Measurements from ENCODE around the gene FNDC3A.
A peak's percentile ranks its signal among the peaks of the same experiment; 100 is the strongest.
"Not testable (repeated sequence)": the region's sequence is repeated elsewhere in the genome, so short reads cannot be mapped to it uniquely, and the experiment has no call there.

The FNDC3A gene

DNA sequence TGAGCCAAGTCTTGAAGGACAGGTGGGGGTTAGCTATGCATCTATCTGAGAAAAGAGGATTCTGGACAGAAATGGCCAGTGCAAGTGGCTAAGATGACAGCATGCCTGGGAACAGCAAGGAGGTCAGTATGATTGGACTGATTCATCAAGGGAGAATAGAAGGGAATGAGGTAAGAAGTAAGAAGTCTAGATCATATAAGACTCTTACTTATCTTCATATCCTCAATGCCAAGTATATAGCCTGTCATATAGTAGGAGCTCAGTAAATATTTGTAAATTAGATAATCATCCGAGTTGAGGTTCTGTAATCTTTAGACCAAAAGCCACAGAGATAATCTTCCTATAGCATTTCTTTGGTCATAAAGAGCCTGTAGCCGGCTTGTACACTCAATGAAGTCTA, 141.2 kb downstream of the FNDC3A start:
- Histone ChIP-seq H3K4me1 (ENCODE audit: control insufficient read depth, insufficient read depth, low read length) (peaks cover 25% of the 10 kb centered on the region), H3K9ac (ENCODE audit: low read length) (no peak overlapping the region), H3K4me3 (ENCODE audit: low read length) (no peak overlapping the region), H3K9me3 (ENCODE audit: control insufficient read depth, low read length) (no peaks in the 10 kb centered on the region), H3K36me3 (ENCODE audit: control insufficient read depth, insufficient read depth, low read length, severe bottlenecking) (peaks cover 49% of the 10 kb centered on the region), H3K27me3 (replicated peaks; ENCODE audit: control insufficient read depth, insufficient read depth, low read length) (no peaks in the 10 kb centered on the region)
- DNase-seq (ENCODE audit: low read depth) = no peak

- Histone ChIP-seq H3K36me3 (ENCODE audit: control insufficient read depth, insufficient read depth, low read length, severe bottlenecking) (peaks cover 49% of the 10 kb centered on the region), H3K4me1 (ENCODE audit: control insufficient read depth, insufficient read depth, low read length) (peaks cover 10% of the 10 kb centered on the region)
- H3K9ac ChIP-seq (ENCODE audit: low read length); H3K9me3 ChIP-seq (ENCODE audit: control insufficient read depth, low read length); H3K27me3 ChIP-seq (replicated peaks; ENCODE audit: control insufficient read depth, insufficient read depth, low read length); DNase-seq (ENCODE audit: low read depth); H3K4me3 ChIP-seq (ENCODE audit: low read length): not testable (repeated sequence)
Observed at GRCh38 chr13:49118455-49118854, 142.7 kb downstream of the FNDC3A start.

DNA sequence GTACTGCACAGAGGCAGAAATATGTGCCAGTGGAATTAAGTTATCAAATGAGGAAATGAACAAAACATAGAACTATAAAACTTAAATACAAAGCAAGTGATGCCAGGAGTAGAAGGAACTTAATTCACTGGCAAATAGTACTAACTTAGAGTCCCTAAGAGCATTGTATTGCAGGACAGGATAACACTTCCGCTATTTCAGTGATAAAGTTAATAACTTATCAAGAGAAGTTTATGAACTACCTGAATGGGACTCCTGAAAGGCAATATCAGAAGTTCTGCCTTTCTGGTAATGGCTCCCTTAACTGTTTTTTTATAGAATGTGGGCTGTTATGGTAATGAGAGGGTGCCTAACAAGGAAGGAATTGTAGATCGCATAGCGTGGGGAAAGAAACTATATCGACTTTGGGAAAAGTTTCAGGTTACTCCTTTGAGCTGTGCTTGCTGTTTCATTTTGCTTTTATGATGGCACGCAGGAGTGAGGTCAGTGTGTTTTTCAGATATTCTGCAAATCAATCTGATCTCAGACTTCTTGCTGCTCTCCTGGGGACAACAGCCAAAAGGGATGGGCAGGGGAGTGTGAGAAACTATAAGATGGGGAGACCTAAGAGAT, 149.1 kb downstream of the FNDC3A start:
- no peaks in the 10 kb centered on the region for H3K9me3 ChIP-seq (ENCODE audit: control insufficient read depth, low read length)
- H3K4me1 ChIP-seq (ENCODE audit: control insufficient read depth, insufficient read depth, low read length) = no peaks in the 10 kb centered on the region
- peak; percentile 58 for DNase-seq (ENCODE audit: low read depth)
- no peaks in the 10 kb centered on the region for H3K27me3 ChIP-seq (replicated peaks; ENCODE audit: control insufficient read depth, insufficient read depth, low read length)
- H3K36me3 ChIP-seq (ENCODE audit: control insufficient read depth, insufficient read depth, low read length, severe bottlenecking) = peaks cover under 1% of the 10 kb centered on the region
- H3K4me3 ChIP-seq (ENCODE audit: low read length) = no peak overlapping the region
- H3K9ac ChIP-seq (ENCODE audit: low read length) = no peak overlapping the region

- no peak overlapping the region for H3K4me3 ChIP-seq (ENCODE audit: low read length)
- H3K9me3 ChIP-seq (ENCODE audit: control insufficient read depth, low read length) = no peaks in the 10 kb centered on the region
- no peak overlapping the region for H3K9ac ChIP-seq (ENCODE audit: low read length)
- peaks cover 2% of the 10 kb centered on the region for H3K36me3 ChIP-seq (ENCODE audit: control insufficient read depth, insufficient read depth, low read length, severe bottlenecking)
- H3K4me1 ChIP-seq (ENCODE audit: control insufficient read depth, insufficient read depth, low read length) = no peaks in the 10 kb centered on the region
- no peaks in the 10 kb centered on the region for H3K27me3 ChIP-seq (replicated peaks; ENCODE audit: control insufficient read depth, insufficient read depth, low read length)
- no peak for DNase-seq (ENCODE audit: low read depth)
Observed at GRCh38 chr13:49125964-49126524, 150.3 kb downstream of the FNDC3A start.

GRCh38 chr13:49132479-49133002, 156.8 kb downstream of the FNDC3A start:
- peaks cover 7% of the 10 kb centered on the region for H3K4me1 ChIP-seq (ENCODE audit: control insufficient read depth, insufficient read depth, low read length)
- H3K27me3 ChIP-seq (replicated peaks; ENCODE audit: control insufficient read depth, insufficient read depth, low read length) = no peaks in the 10 kb centered on the region
- H3K9ac ChIP-seq (ENCODE audit: low read length) = no peak overlapping the region
- no peak overlapping the region for H3K4me3 ChIP-seq (ENCODE audit: low read length)
- peaks cover 56% of the 10 kb centered on the region for H3K36me3 ChIP-seq (ENCODE audit: control insufficient read depth, insufficient read depth, low read length, severe bottlenecking)
- H3K9me3 ChIP-seq (ENCODE audit: control insufficient read depth, low read length) = no peaks in the 10 kb centered on the region
- DNase-seq (ENCODE audit: low read depth) = no peak

- H3K36me3 ChIP-seq (ENCODE audit: control insufficient read depth, insufficient read depth, low read length, severe bottlenecking) = peaks cover 69% of the 10 kb centered on the region
- H3K4me3 ChIP-seq (ENCODE audit: low read length) = no peak overlapping the region
- no peak for DNase-seq (ENCODE audit: low read depth)
- no peaks in the 10 kb centered on the region for H3K27me3 ChIP-seq (replicated peaks; ENCODE audit: control insufficient read depth, insufficient read depth, low read length)
- peaks cover 7% of the 10 kb centered on the region for H3K4me1 ChIP-seq (ENCODE audit: control insufficient read depth, insufficient read depth, low read length)
- no peaks in the 10 kb centered on the region for H3K9me3 ChIP-seq (ENCODE audit: control insufficient read depth, low read length)
- H3K9ac ChIP-seq (ENCODE audit: low read length) = no peak overlapping the region
Observed at GRCh38 chr13:49134305-49134704, 158.6 kb downstream of the FNDC3A start.

GRCh38 chr13:49137138-49137643, 161.5 kb downstream of the FNDC3A start:
- not testable (repeated sequence) for H3K9me3 ChIP-seq (ENCODE audit: control insufficient read depth, low read length); H3K4me1 ChIP-seq (ENCODE audit: control insufficient read depth, insufficient read depth, low read length); H3K27me3 ChIP-seq (replicated peaks; ENCODE audit: control insufficient read depth, insufficient read depth, low read length); DNase-seq (ENCODE audit: low read depth); H3K9ac ChIP-seq (ENCODE audit: low read length); H3K4me3 ChIP-seq (ENCODE audit: low read length)
- H3K36me3 ChIP-seq (ENCODE audit: control insufficient read depth, insufficient read depth, low read length, severe bottlenecking) = peaks cover 70% of the 10 kb centered on the region

DNA sequence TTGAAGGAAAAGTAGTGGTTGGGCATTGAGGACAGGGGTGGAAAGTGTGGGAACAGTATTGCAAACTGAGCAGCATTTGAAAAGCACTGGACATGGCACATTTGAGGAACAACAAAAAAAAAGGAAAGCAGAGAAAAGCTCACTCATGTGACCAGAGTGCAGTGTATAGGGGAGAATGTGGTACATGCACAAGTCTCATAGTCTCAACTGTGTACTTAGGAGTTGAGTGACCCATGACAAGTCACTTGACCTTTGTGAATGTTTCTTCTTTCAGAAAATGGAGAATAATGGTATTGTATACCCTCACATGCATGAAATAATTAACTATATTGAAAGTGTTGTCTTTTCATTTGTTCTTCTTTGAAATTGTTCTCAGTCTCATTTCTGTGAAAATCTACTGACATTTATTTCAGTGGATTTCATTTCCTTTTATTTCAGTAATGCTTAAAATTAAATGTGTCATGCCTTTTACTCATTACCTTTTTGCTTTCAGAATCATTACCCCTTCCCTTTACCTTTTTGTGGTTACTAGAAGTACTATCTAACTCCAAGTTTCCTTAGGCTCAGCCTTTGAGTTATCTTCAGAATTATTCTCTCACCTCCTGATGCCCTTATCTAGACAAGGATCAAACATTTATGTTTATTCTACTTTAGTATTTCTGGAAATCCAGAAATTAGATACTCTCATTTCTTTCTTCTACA, 165.3 kb downstream of the FNDC3A start:
- Histone ChIP-seq H3K9me3 (ENCODE audit: control insufficient read depth, low read length) (no peaks in the 10 kb centered on the region), H3K27me3 (replicated peaks; ENCODE audit: control insufficient read depth, insufficient read depth, low read length) (no peaks in the 10 kb centered on the region), H3K36me3 (ENCODE audit: control insufficient read depth, insufficient read depth, low read length, severe bottlenecking) (peaks cover 53% of the 10 kb centered on the region), H3K9ac (ENCODE audit: low read length) (no peak overlapping the region), H3K4me3 (ENCODE audit: low read length) (no peak overlapping the region), H3K4me1 (ENCODE audit: control insufficient read depth, insufficient read depth, low read length) (peaks cover 12% of the 10 kb centered on the region)
- DNase-seq (ENCODE audit: low read depth) = no peak

GRCh38 chr13:49146950-49147355, 171.2 kb downstream of the FNDC3A start:
- Histone ChIP-seq H3K4me1 (ENCODE audit: control insufficient read depth, insufficient read depth, low read length) (peaks cover 24% of the 10 kb centered on the region), H3K36me3 (ENCODE audit: control insufficient read depth, insufficient read depth, low read length, severe bottlenecking) (peaks cover 40% of the 10 kb centered on the region), H3K9me3 (ENCODE audit: control insufficient read depth, low read length) (peaks cover 15% of the 10 kb centered on the region), H3K9ac (ENCODE audit: low read length) (peak overlapping the region; percentile 44), H3K27me3 (replicated peaks; ENCODE audit: control insufficient read depth, insufficient read depth, low read length) (no peaks in the 10 kb centered on the region), H3K4me3 (ENCODE audit: low read length) (peak overlapping the region; percentile 76)
- DNase-seq (ENCODE audit: low read depth) = peak; percentile 34

- peaks cover 40% of the 10 kb centered on the region for H3K36me3 ChIP-seq (ENCODE audit: control insufficient read depth, insufficient read depth, low read length, severe bottlenecking)
- H3K27me3 ChIP-seq (replicated peaks; ENCODE audit: control insufficient read depth, insufficient read depth, low read length) = no peaks in the 10 kb centered on the region
- no peak for DNase-seq (ENCODE audit: low read depth)
- H3K9ac ChIP-seq (ENCODE audit: low read length) = no peak overlapping the region
- H3K9me3 ChIP-seq (ENCODE audit: control insufficient read depth, low read length) = peaks cover 15% of the 10 kb centered on the region
- peaks cover 24% of the 10 kb centered on the region for H3K4me1 ChIP-seq (ENCODE audit: control insufficient read depth, insufficient read depth, low read length)
- no peak overlapping the region for H3K4me3 ChIP-seq (ENCODE audit: low read length)
Observed at GRCh38 chr13:49148405-49148804, 172.7 kb downstream of the FNDC3A start.

DNA sequence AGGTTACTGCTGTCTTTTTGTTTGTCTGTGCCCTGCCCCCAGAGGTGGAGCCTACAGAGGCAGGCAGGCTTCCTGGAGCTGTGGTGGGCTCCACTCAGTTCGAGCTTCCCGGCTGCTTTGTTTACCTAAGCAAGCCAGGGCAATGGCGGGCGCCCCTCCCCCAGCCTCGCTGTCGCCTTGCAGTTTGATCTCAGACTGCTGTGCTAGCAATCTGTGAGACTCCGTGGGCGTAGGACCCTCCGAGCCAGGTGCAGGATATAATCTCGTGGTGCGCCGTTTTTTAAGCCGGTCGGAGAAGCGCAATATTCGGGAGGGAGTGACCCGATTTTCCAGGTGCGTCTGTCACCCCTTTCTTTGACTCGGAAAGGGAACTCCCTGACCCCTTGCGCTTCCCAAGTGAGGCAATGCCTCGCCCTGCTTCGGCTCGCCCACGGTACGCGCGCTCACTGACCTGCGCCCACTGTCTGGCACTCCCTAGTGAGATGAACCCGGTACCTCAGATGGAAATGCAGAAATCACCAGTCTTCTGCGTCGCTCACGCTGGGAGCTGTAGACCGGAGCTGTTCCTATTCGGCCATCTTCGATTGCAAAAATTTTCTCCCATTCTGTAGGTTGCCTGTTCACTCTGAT, 182.4 kb downstream of the FNDC3A start:
- H3K4me3 ChIP-seq (ENCODE audit: low read length); DNase-seq (ENCODE audit: low read depth); H3K4me1 ChIP-seq (ENCODE audit: control insufficient read depth, insufficient read depth, low read length); H3K36me3 ChIP-seq (ENCODE audit: control insufficient read depth, insufficient read depth, low read length, severe bottlenecking); H3K27me3 ChIP-seq (replicated peaks; ENCODE audit: control insufficient read depth, insufficient read depth, low read length); H3K9me3 ChIP-seq (ENCODE audit: control insufficient read depth, low read length); H3K9ac ChIP-seq (ENCODE audit: low read length): not testable (repeated sequence)
